GM12878 (cell line): Measurements from ENCODE around the gene KLK8. TPM values are rescaled to one million over a fixed set of nuclear protein-coding genes. Genes with fewer than 3 reads are reported as not detected.

Experiments
- ATAC-seq: fragments of 200-7000 bp; cut with Tn5 transposase; 3 replicates; pipeline ENCODE4 v1.9.1; 2020; ENCODE audit warnings: mild to moderate bottlenecking, moderate library complexity
- BruUV-seq: library from RNA; stranded (reverse); fragments of 400-500 nt; replicated peaks from 2 replicates; lab custom pipeline; 2021; lab: Mats Ljungman, UMichigan
- CTCF ChIA-PET: fragments of 300-600 bp; sonication (Branson Sonifier 250); formaldehyde crosslinking; extraction: SDS; loops from one replicate; lab custom pipeline; 2021; ENCODE audit warnings: inconsistent platforms; lab: Yijun Ruan, JAX
- POLR2A ChIA-PET: fragments of 350-600 bp; formaldehyde crosslinking; extraction: SDS; loops from one replicate; lab custom pipeline; 2021; ENCODE audit warnings: inconsistent platforms; lab: Charles Lee
- RAD21 ChIA-PET: fragments of 300-600 bp; sonication (Branson Sonifier 250); formaldehyde crosslinking; loops from one replicate; lab custom pipeline; 2023; ENCODE audit warnings: antibody characterized with exemption; ENCODE audit not compliant: unreplicated experiment; lab: Charles Lee
- SMC1A ChIA-PET: fragments of 300-600 bp; sonication (Branson Sonifier 250); formaldehyde crosslinking; loops from one replicate; lab custom pipeline; 2023; ENCODE audit not compliant: unreplicated experiment, uncharacterized antibody; lab: Charles Lee
- DNase-seq: peaks from one replicate; pipeline ENCODE4 v3.0.0-alpha.2; 2011; ENCODE audit warnings: low read depth, low spot score
- FAIRE-seq: peaks from 3 replicates; lab custom pipeline; 2011; peaks lifted over from hg19 to GRCh38; lab: Jason Lieb, UNC
- H2AFZ ChIP-seq: 2 replicates; pipeline ENCODE4 v1.6.0; 2011; ENCODE audit warnings: low read depth, low read length, control low read depth; ENCODE audit not compliant: control insufficient read depth
- H3K27ac ChIP-seq: 2 replicates; pipeline ENCODE4 v1.5.1; 2011; ENCODE audit warnings: control low read depth; ENCODE audit not compliant: control insufficient read depth, insufficient read depth
- H3K27me3 ChIP-seq, 2 experiments: replicated peaks in 1 of 2; 2 replicates each; pipeline versions ENCODE4 v1.6.0 to v1.6.1; 2011; ENCODE audit warnings: low read length in 1 of 2; ENCODE audit not compliant: control insufficient read depth in 2 of 2, insufficient read depth in 2 of 2
- H3K36me3 ChIP-seq, 2 experiments: 2 replicates each; pipeline ENCODE4 v1.5.1; 2011; ENCODE audit warnings: low read length in 1 of 2; ENCODE audit not compliant: control insufficient read depth in 2 of 2, insufficient read depth in 2 of 2
- H3K4me1 ChIP-seq: 2 replicates; pipeline ENCODE4 v1.6.1; 2011; ENCODE audit warnings: mild to moderate bottlenecking, low read length, moderate library complexity, mixed read lengths; ENCODE audit not compliant: control insufficient read depth, insufficient read depth
- H3K4me2 ChIP-seq: 2 replicates; pipeline ENCODE4 v1.6.0; 2011; ENCODE audit warnings: control low read depth; ENCODE audit not compliant: control insufficient read depth, insufficient read depth
- H3K4me3 ChIP-seq: fragments of 200-600 bp; sonication (generic); 2 replicates; pipeline ENCODE4 v1.5.1; 2016
- H3K79me2 ChIP-seq: 2 replicates; pipeline ENCODE4 v1.6.0; 2011; ENCODE audit warnings: low read length; ENCODE audit not compliant: control insufficient read depth, insufficient read depth
- H3K9ac ChIP-seq: 2 replicates; pipeline ENCODE4 v1.8.0; 2011; ENCODE audit warnings: low read length, control low read depth, mixed read lengths; ENCODE audit not compliant: control insufficient read depth, insufficient read depth
- H3K9me3 ChIP-seq: replicated peaks from 3 replicates; pipeline ENCODE4 v1.5.1; 2011; ENCODE audit warnings: mild to moderate bottlenecking, low read length; ENCODE audit not compliant: control insufficient read depth, insufficient read depth
- H4K20me1 ChIP-seq: 2 replicates; pipeline ENCODE4 v1.6.0; 2011; ENCODE audit not compliant: control insufficient read depth, insufficient read depth
- ATF3 ChIP-seq: IDR thresholded peaks from 2 replicates; pipeline ENCODE4 v1.6.1; 2011; ENCODE audit warnings: low read depth, mild to moderate bottlenecking, low read length, moderate library complexity, borderline replicate concordance; ENCODE audit errors: extremely low read depth
- CHD2 ChIP-seq: IDR thresholded peaks from 2 replicates; pipeline ENCODE4 v1.6.1; 2011; ENCODE audit warnings: low read depth, low read length, improper control_type of control experiment, borderline replicate concordance
- FOXK2 ChIP-seq: fragments of 450-650 bp; IDR thresholded peaks from 2 replicates; pipeline ENCODE4 v1.6.1; 2017; ENCODE audit warnings: mild to moderate bottlenecking, moderate library complexity
- KDM1A ChIP-seq: fragments of 200-600 bp; sonication (generic); IDR thresholded peaks from 2 replicates; pipeline ENCODE4 v1.6.1; 2016; ENCODE audit warnings: borderline replicate concordance
- NFIC ChIP-seq: IDR thresholded peaks from 2 replicates; pipeline ENCODE4 v1.6.1; 2012; ENCODE audit warnings: low read depth, mild to moderate bottlenecking, inconsistent platforms, low read length, moderate library complexity
- STAT1 ChIP-seq: fragments of 450-650 bp; conservative IDR thresholded peaks from 2 replicates; pipeline ENCODE4 v1.6.1; 2014; ENCODE audit warnings: antibody characterized with exemption, mild to moderate bottlenecking
- ZBTB4 ChIP-seq: fragments of 450-650 bp; formaldehyde crosslinking; IDR thresholded peaks from 2 replicates; pipeline ENCODE4 v1.4.0; 2022; ENCODE audit warnings: mild to moderate bottlenecking, moderate library complexity
- ZBTB40 ChIP-seq: fragments of 450-650 bp; IDR thresholded peaks from 2 replicates; pipeline ENCODE4 v1.6.1; 2016; ENCODE audit warnings: mild to moderate bottlenecking, moderate library complexity, borderline replicate concordance
- WGBS: methylation state at CpG from one replicate; pipeline ENCODE4 v1.1.6; 2016; ENCODE audit warnings: low lambda C conversion rate; ENCODE audit not compliant: insufficient replicate concordance, insufficient coverage; ENCODE audit errors: missing lambda C conversion rate; 5-methylcytosine and 5-hydroxymethylcytosine counted together
- in situ Hi-C: fragments of 300-500 bp; cut with MboI; formaldehyde crosslinking; loops from 9 replicates; pipeline ENCODE4 v1.14.3; 2018; ENCODE audit warnings: mixed read lengths
- intact Hi-C: fragments of 100-400 bp; cut with micrococcal nuclease; formaldehyde crosslinking; loops from one replicate; pipeline ENCODE4 v1.14.2; 2022; ENCODE audit not compliant: unreplicated experiment
- polyA plus RNA-seq, 11 experiments: library from polyadenylated mRNA; depleted of rRNA in 4 of 11; unstranded in 6 of 11; stranded (reverse) in 5 of 11; fragments of >200 nt; fragmentation: Nextera tagmentation in 4 of 11; fragmentation: Illumina TruSeq in 1 of 11; extraction: Ambion mirVana in 4 of 11; extraction: Trizol in 1 of 11; gene quantifications; 1 replicate in 1 of 11; 2 replicates in 10 of 11; pipeline versions ENCODE4 v1.2.1 to v1.2.3, GENCODE V29; 2011 to 2016; ENCODE audit warnings: inconsistent platforms in 2 of 11, missing spikeins in 2 of 11, low read depth in 1 of 11
- total RNA-seq, 4 experiments: library from RNA; depleted of rRNA in 3 of 4; stranded (reverse); fragments of >200 nt in 3 of 4; fragmentation: Illumina TruSeq in 1 of 4; extraction: Trizol in 1 of 4; gene quantifications; 2 replicates each; pipeline versions ENCODE4 v1.2.1 to v1.2.3, GENCODE V29; 2013 to 2021

KLK8 gene
- total and polyA plus RNA-seq, 10 of the 15 experiments (the other 5 are each of a cell fraction or from before 2014, with no cell fraction given), result not detected

- H3K4me2 ChIP-seq, result no peak overlapping the region
- CTCF ChIA-PET, result no interaction called here
- RAD21 ChIA-PET, result no interaction called here
- POLR2A ChIA-PET, result no interaction called here
- in situ Hi-C loops, result no loop called here
- H3K79me2 ChIP-seq, result no peaks in the 10 kb centered on the region
- H4K20me1 ChIP-seq, result no peaks in the 10 kb centered on the region
- H3K9ac ChIP-seq, result no peak overlapping the region
- SMC1A ChIA-PET, result interaction anchor here (0.8 kb wide), 1 partner anchor 394 kb away, joined by 3 read pairs; no protein-coding TSS in a partner anchor
- no peaks in the 10 kb centered on the region for H3K4me1 ChIP-seq
- intact Hi-C loops, result no loop called here
- no peak overlapping the region for H3K27ac ChIP-seq
- no peak overlapping the region for H2AFZ ChIP-seq
- no peak for TF ChIP-seq ZBTB40
- TF ChIP-seq CHD2, result no peak
- no peak for TF ChIP-seq NFIC
- TF ChIP-seq FOXK2, result no peak
- no peak for TF ChIP-seq ATF3
- TF ChIP-seq KDM1A, result no peak
- no peak for TF ChIP-seq ZBTB4 (CRISPR knock-in tag)
- TF ChIP-seq STAT1, result no peak
- BruUV-seq, result no TSS peak
- FAIRE-seq (no peak), DNase-seq (no peak), ATAC-seq (no peak)
- no peaks in the 10 kb centered on the region for H3K36me3 ChIP-seq
- H3K4me3 ChIP-seq, result no peak overlapping the region
- H3K27me3 ChIP-seq, result peaks cover 2% of the 10 kb centered on the region in 2 experiments; a peak in 3 of 4 replicates
- 19% methylated on average over 16 of the region's 20 CpGs for WGBS
- no peaks in the 10 kb centered on the region for H3K9me3 ChIP-seq
These were observed 33.3 kb downstream of the KLK8 start for GRCh38 chr19:50967929-50968715.
